ENCODE measurements around the gene MED13L.

Gene MED13L

GRCh38 chr12:115973968-115974724, 303.3 kb downstream of the MED13L start:
- Histone ChIP-seq H3K4me3 (ENCODE audit: insufficient read depth, low read length, poor library complexity, severe bottlenecking) (no peak overlapping the region), H2AFZ (ENCODE audit: low read depth, low read length, severe bottlenecking) (no peak overlapping the region), H4K20me1 (ENCODE audit: low read depth, low read length) (no peaks in the 10 kb centered on the region), H3K27me3 (ENCODE audit: low read length) (no peaks in the 10 kb centered on the region), H3K9me2 (replicated peaks; ENCODE audit: insufficient read depth, low read length) (no peaks in the 10 kb centered on the region), H3K36me3 (ENCODE audit: low read length) (no peaks in the 10 kb centered on the region), H3K9me3 (ENCODE audit: insufficient read depth, low read length) (no peaks in the 10 kb centered on the region), H3K79me2 (ENCODE audit: insufficient read depth, low read length) (no peaks in the 10 kb centered on the region), H3K9ac (ENCODE audit: low read length) (no peak overlapping the region), H3K4me2 (ENCODE audit: low read depth, low read length, poor library complexity, severe bottlenecking) (no peak overlapping the region), H3K27ac (ENCODE audit: low read depth, low read length) (no peak overlapping the region), H3F3A (ENCODE audit: insufficient read depth) (no peaks in the 10 kb centered on the region)
- TF ChIP-seq EZH2phosphoT487 (conservative IDR thresholded peaks at IDR 0.05; ENCODE audit: low read length) = no peak
- TF ChIP-seq, protein P1, sequence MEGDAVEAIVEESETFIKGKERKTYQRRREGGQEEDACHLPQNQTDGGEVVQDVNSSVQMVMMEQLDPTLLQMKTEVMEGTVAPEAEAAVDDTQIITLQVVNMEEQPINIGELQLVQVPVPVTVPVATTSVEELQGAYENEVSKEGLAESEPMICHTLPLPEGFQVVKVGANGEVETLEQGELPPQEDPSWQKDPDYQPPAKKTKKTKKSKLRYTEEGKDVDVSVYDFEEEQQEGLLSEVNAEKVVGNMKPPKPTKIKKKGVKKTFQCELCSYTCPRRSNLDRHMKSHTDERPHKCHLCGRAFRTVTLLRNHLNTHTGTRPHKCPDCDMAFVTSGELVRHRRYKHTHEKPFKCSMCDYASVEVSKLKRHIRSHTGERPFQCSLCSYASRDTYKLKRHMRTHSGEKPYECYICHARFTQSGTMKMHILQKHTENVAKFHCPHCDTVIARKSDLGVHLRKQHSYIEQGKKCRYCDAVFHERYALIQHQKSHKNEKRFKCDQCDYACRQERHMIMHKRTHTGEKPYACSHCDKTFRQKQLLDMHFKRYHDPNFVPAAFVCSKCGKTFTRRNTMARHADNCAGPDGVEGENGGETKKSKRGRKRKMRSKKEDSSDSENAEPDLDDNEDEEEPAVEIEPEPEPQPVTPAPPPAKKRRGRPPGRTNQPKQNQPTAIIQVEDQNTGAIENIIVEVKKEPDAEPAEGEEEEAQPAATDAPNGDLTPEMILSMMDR (IDR thresholded peaks at IDR 0.05; ENCODE audit: insufficient read depth, low read length, poor library complexity, severe bottlenecking) = no peak

DNA sequence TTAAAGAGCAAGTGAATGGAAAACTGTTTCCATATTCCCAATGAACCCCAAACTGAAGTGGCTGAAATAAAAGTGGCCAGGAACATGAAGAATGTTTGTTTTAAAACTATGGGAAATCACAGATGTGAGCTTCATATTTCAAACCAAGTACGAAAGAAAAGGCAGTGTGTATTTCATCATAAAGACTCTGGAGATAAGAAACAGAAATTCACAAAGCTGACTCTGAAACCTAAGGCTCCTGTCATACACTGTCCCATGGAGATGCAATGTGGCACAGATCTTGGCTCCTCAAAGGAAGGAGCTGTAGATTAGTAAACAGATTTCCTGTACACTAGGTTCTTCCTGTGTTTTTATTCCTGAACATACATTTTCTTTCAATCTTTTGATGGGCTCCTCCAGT, 304.4 kb downstream of the MED13L start:
- no peak for TF ChIP-seq EZH2phosphoT487 (conservative IDR thresholded peaks at IDR 0.05; ENCODE audit: low read length)
- TF ChIP-seq, protein P1 (IDR thresholded peaks at IDR 0.05; ENCODE audit: insufficient read depth, low read length, poor library complexity, severe bottlenecking) = no peak
- Histone ChIP-seq H3K36me3 (ENCODE audit: low read length) (no peaks in the 10 kb centered on the region; the same call in 1 of the 2 replicates), H2AFZ (ENCODE audit: low read depth, low read length, severe bottlenecking) (no peak overlapping the region), H3K9me3 (ENCODE audit: insufficient read depth, low read length) (no peaks in the 10 kb centered on the region), H3K9ac (ENCODE audit: low read length) (no peak overlapping the region), H3K27me3 (ENCODE audit: low read length) (no peaks in the 10 kb centered on the region), H3K4me3 (ENCODE audit: insufficient read depth, low read length, poor library complexity, severe bottlenecking) (no peak overlapping the region), H3K27ac (ENCODE audit: low read depth, low read length) (no peak overlapping the region), H3K4me2 (ENCODE audit: low read depth, low read length, poor library complexity, severe bottlenecking) (no peak overlapping the region), H3F3A (ENCODE audit: insufficient read depth) (no peaks in the 10 kb centered on the region), H4K20me1 (ENCODE audit: low read depth, low read length) (no peaks in the 10 kb centered on the region), H3K79me2 (ENCODE audit: insufficient read depth, low read length) (no peaks in the 10 kb centered on the region), H3K9me2 (replicated peaks; ENCODE audit: insufficient read depth, low read length) (no peaks in the 10 kb centered on the region)

DNA sequence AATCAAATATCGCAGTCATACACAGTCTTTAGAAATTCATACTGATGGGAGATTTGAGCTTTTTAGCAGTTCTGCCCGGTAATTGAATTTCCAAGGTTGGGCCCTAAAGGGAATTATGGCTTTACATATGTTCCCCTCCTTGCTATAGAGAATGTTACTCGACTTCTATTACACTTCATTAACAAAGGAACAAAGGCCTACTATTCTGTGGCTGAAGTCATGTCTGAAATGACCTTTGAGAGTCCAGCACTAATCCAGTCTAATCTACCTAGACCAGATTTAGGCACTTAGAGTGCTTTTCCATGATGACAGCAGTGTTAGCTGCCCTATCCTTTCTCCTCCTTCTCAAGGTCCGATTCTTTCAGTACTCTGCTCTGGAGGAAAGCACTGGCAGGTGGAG, 305.3 kb downstream of the MED13L start:
- Histone ChIP-seq H4K20me1 (ENCODE audit: low read depth, low read length) (no peaks in the 10 kb centered on the region), H3K36me3 (ENCODE audit: low read length) (no peaks in the 10 kb centered on the region; the same call in 1 of the 2 replicates), H3K4me2 (ENCODE audit: low read depth, low read length, poor library complexity, severe bottlenecking) (no peak overlapping the region), H3K27ac (ENCODE audit: low read depth, low read length) (no peak overlapping the region), H3K79me2 (ENCODE audit: insufficient read depth, low read length) (no peaks in the 10 kb centered on the region), H3K4me3 (ENCODE audit: insufficient read depth, low read length, poor library complexity, severe bottlenecking) (no peak overlapping the region), H3K9me3 (ENCODE audit: insufficient read depth, low read length) (no peaks in the 10 kb centered on the region), H3K27me3 (ENCODE audit: low read length) (no peaks in the 10 kb centered on the region), H2AFZ (ENCODE audit: low read depth, low read length, severe bottlenecking) (no peak overlapping the region), H3F3A (ENCODE audit: insufficient read depth) (no peaks in the 10 kb centered on the region), H3K9ac (ENCODE audit: low read length) (no peak overlapping the region), H3K9me2 (replicated peaks; ENCODE audit: insufficient read depth, low read length) (no peaks in the 10 kb centered on the region)
- no peak for TF ChIP-seq EZH2phosphoT487 (conservative IDR thresholded peaks at IDR 0.05; ENCODE audit: low read length)
- TF ChIP-seq, protein P1 (IDR thresholded peaks at IDR 0.05; ENCODE audit: insufficient read depth, low read length, poor library complexity, severe bottlenecking) = no peak

All from SU-DHL-6 (cell line).